ENCODE data around the gene RNASEH2A. TPM values are rescaled to one million over a fixed set of nuclear protein-coding genes. Genes with fewer than 3 reads are reported as not detected.

The RNASEH2A gene
- total and polyA plus RNA-seq, 2 of the 13 experiments (the other 11 are each of a cell fraction or from before 2014, with no cell fraction given) = 25.1 to 35.8 TPM

GRCh38 chr19:12779162-12779993 lies 27.0 kb upstream of the RNASEH2A start (continued):
- TF ChIP-seq ZXDC (CRISPR knock-in tag; IDR thresholded peaks at IDR 0.05) (0 out of 2 replicates have a peak, but pooled peaks have one; percentile 23), KLF9 (CRISPR knock-in tag; IDR thresholded peaks at IDR 0.05; ENCODE audit: low read depth) (no peak)

GRCh38 chr19:12782174-12782423 lies 24.3 kb upstream of the RNASEH2A start:
- H3K9me3 ChIP-seq (ENCODE audit: low read length) = no peaks in the 10 kb centered on the region
- H3K4me3 ChIP-seq (replicated peaks in 1 of 3; ENCODE audit: insufficient read depth in 1 of 3, low read depth in 2 of 3, low read length in 3 of 3) = peak overlapping the region; percentile 25 to 73 (median 65); a peak in 5 of 6 replicates
- TF ChIP-seq ZNF501 (CRISPR knock-in tag; IDR thresholded peaks at IDR 0.05) = peak; percentile 41; the same call in 1 of the 2 replicates
- TF ChIP-seq GATAD2A (CRISPR knock-in tag; IDR thresholded peaks at IDR 0.05) = peak; percentile 40; the same call in 1 of the 2 replicates
- TF ChIP-seq NFKBIZ (CRISPR knock-in tag; IDR thresholded peaks at IDR 0.05) = no peak
- no peak for TF ChIP-seq TCF7L2 (IDR thresholded peaks at IDR 0.05; ENCODE audit: low read depth, low read length)
- TF ChIP-seq KIAA2018 (CRISPR knock-in tag; IDR thresholded peaks at IDR 0.05; ENCODE audit: borderline replicate concordance) = no peak
- TF ChIP-seq ZMYM2 (CRISPR knock-in tag; IDR thresholded peaks at IDR 0.05) = peak; percentile 47; the same call in 1 of the 2 replicates
- CTCF ChIA-PET (ENCODE audit: low intra/inter-chr PET ratio, low total read pairs) = no interaction called here
- DNase-seq (ENCODE audit: low spot score) (no peak), FAIRE-seq (no peak), ATAC-seq (no peak)
- intact Hi-C loops (cut with micrococcal nuclease; ENCODE audit: unreplicated experiment) (no loop called here), in situ Hi-C loops (cut with HindIII; ENCODE audit: extremely low pct_ligation_motif_present, low pct_unique_long_range_greater_than_20kb) (no loop called here)
- peaks cover 81% of the 10 kb centered on the region for H3K4me1 ChIP-seq (ENCODE audit: insufficient read depth, low read length)
- BruUV-seq (replicated peaks) = no TSS peak
- peak overlapping the region; percentile 92 for H3K4me2 ChIP-seq (ENCODE audit: low read depth, low read length)
- no peaks in the 10 kb centered on the region for H3K79me2 ChIP-seq (ENCODE audit: insufficient read depth, low read length)
- H3K27ac ChIP-seq (ENCODE audit: extremely low read length, insufficient read depth, low read length) = no peak overlapping the region
- no peaks in the 10 kb centered on the region; a peak in 3 of 5 replicates for H3K27me3 ChIP-seq (ENCODE audit: control insufficient read depth in 1 of 2, insufficient read depth in 2 of 2, low read length in 2 of 2)
- H3K36me3 ChIP-seq (replicated peaks in 1 of 2; ENCODE audit: control insufficient read depth in 1 of 2, insufficient read depth in 2 of 2, low read length in 2 of 2) = no peaks in the 10 kb centered on the region
- H4K20me1 ChIP-seq (ENCODE audit: insufficient read depth, low read length) = no peaks in the 10 kb centered on the region
- no peak overlapping the region for H3K9ac ChIP-seq (ENCODE audit: insufficient read depth, low read depth, low read length)
- POLR2A ChIA-PET = interaction anchor here (1.0 to 3.9 kb wide), 3 partner anchors 10 to 18 kb away, joined by 3 to 38 read pairs (median 3); partner anchors contain the start of gene JUNB
- WGBS (ENCODE audit: low lambda C conversion rate) = no CpG with 5 or more reads among the region's 12 CpGs
- no peak overlapping the region for H2AFZ ChIP-seq (ENCODE audit: low read length)
